GM03348 (cell line): Measurements from ENCODE around the gene IL22RA1.

Experiments
- DNase-seq: peaks from one replicate; pipeline ENCODE4 v3.0.0; 2012; ENCODE audit warnings: low spot score

The IL22RA1 gene

DNA sequence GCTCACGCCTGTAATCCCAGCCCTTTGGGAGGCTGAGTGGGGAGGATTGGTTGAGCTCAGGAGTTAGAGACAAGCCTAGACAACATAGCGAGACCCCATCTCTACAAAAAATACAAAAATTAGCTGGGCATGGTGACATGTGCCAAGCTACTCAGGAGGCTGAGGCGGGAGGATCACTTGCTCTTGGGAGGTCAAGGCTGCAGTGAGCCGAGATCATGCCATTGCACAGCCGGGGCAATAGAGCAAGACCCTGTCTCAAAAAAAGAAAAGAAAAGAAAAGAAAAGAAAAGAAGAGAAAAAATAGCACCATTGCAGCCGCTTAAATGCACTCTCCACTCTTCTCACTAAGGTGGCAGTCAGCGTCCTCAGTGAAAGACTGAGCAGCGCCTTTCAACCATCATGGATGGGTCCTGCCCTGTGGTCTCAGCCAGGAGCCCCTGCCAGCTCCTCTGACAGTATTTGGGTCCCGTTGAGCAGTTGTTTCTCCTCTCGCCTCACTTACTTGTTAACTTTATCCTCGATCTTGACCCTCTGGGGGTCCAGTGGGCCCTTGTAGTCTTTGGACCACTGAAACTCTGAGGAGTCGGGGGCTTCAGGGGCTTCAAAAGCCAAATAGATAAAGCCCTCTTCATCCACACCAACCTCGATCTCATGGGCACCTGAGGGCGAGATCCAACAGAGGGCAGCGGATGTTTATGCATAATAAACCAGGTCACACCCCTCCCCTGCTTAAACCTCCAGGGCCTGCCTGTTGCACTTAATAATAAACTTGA, 67.9 kb downstream of the IL22RA1 start:
- no peak for DNase-seq

- DNase-seq: no peak
Observed at GRCh38 chr1:24074196-24074595, 68.7 kb downstream of the IL22RA1 start.

GRCh38 chr1:24071941-24072340, 71.0 kb downstream of the IL22RA1 start:
- DNase-seq: no peak

GRCh38 chr1:24070821-24071393, 72.0 kb downstream of the IL22RA1 start:
- DNase-seq: peak; percentile 94

- no peak for DNase-seq
Observed at GRCh38 chr1:24069817-24070216, 73.1 kb downstream of the IL22RA1 start.
